Activated naive CD8-positive, alpha-beta T cell (primary cell): Measurements from ENCODE around the gene COG6.

Experiments
- H3K27ac Mint-ChIP-seq: one replicate; pipeline ENCODE4 v1.8.0; 2021; ENCODE audit warnings: mixed read lengths
- H3K27me3 Mint-ChIP-seq: one replicate; pipeline ENCODE4 v1.8.0; 2021; ENCODE audit warnings: mixed read lengths
- H3K36me3 Mint-ChIP-seq: one replicate; pipeline ENCODE4 v1.8.0; 2021; ENCODE audit warnings: mixed read lengths
- H3K4me1 Mint-ChIP-seq: one replicate; pipeline ENCODE4 v1.8.0; 2021; ENCODE audit warnings: low read depth, mixed read lengths
- H3K4me3 Mint-ChIP-seq: one replicate; pipeline ENCODE4 v1.8.0; 2021; ENCODE audit warnings: mild to moderate bottlenecking, mixed read lengths
- H3K9me3 Mint-ChIP-seq: one replicate; pipeline ENCODE4 v1.8.0; 2021; ENCODE audit warnings: low read depth, mixed read lengths

The COG6 gene

GRCh38 chr13:39699274-39699673, 43.8 kb downstream of the COG6 start:
- no peaks in the 10 kb centered on the region for H3K27me3 Mint-ChIP-seq
- no peak overlapping the region for H3K4me3 Mint-ChIP-seq
- peaks cover 19% of the 10 kb centered on the region for H3K4me1 Mint-ChIP-seq
- H3K9me3 Mint-ChIP-seq = no peaks in the 10 kb centered on the region
- H3K36me3 Mint-ChIP-seq = peaks cover 7% of the 10 kb centered on the region
- no peak overlapping the region for H3K27ac Mint-ChIP-seq

GRCh38 chr13:39712626-39713025, 57.2 kb downstream of the COG6 start:
- peaks cover 57% of the 10 kb centered on the region for H3K36me3 Mint-ChIP-seq
- no peak overlapping the region for H3K27ac Mint-ChIP-seq
- no peaks in the 10 kb centered on the region for H3K4me1 Mint-ChIP-seq
- H3K27me3 Mint-ChIP-seq = no peaks in the 10 kb centered on the region
- H3K9me3 Mint-ChIP-seq = peaks cover 13% of the 10 kb centered on the region
- H3K4me3 Mint-ChIP-seq = no peak overlapping the region

GRCh38 chr13:39729156-39729555, 73.7 kb downstream of the COG6 start:
- H3K4me1 Mint-ChIP-seq = no peaks in the 10 kb centered on the region
- no peak overlapping the region for H3K27ac Mint-ChIP-seq
- H3K9me3 Mint-ChIP-seq = no peaks in the 10 kb centered on the region
- H3K27me3 Mint-ChIP-seq = no peaks in the 10 kb centered on the region
- H3K36me3 Mint-ChIP-seq = peaks cover 32% of the 10 kb centered on the region
- H3K4me3 Mint-ChIP-seq = no peak overlapping the region

GRCh38 chr13:39734952-39735351, 79.5 kb downstream of the COG6 start:
- no peaks in the 10 kb centered on the region for H3K27me3 Mint-ChIP-seq
- no peak overlapping the region for H3K27ac Mint-ChIP-seq
- H3K4me3 Mint-ChIP-seq = no peak overlapping the region
- no peaks in the 10 kb centered on the region for H3K4me1 Mint-ChIP-seq
- no peaks in the 10 kb centered on the region for H3K9me3 Mint-ChIP-seq
- H3K36me3 Mint-ChIP-seq = peaks cover 49% of the 10 kb centered on the region

- Mint-ChIP-seq H3K9me3 (no peaks in the 10 kb centered on the region), H3K4me3 (no peak overlapping the region), H3K36me3 (peaks cover 47% of the 10 kb centered on the region)
Observed at GRCh38 chr13:39737047-39737446, 81.6 kb downstream of the COG6 start.

GRCh38 chr13:39740761-39741160, 85.3 kb downstream of the COG6 start:
- Mint-ChIP-seq H3K4me1 (no peaks in the 10 kb centered on the region), H3K36me3 (peaks cover 27% of the 10 kb centered on the region)

More at GRCh38 chr13:39737047-39737446, 81.6 kb downstream of the COG6 start:
- H3K27me3 Mint-ChIP-seq = no peaks in the 10 kb centered on the region
- H3K27ac Mint-ChIP-seq = no peak overlapping the region
- H3K4me1 Mint-ChIP-seq = no peaks in the 10 kb centered on the region

GRCh38 chr13:39748961-39749360, 93.5 kb downstream of the COG6 start:
- peaks cover 2% of the 10 kb centered on the region for H3K9me3 Mint-ChIP-seq
- H3K27ac Mint-ChIP-seq = no peak overlapping the region
- peaks cover 24% of the 10 kb centered on the region for H3K36me3 Mint-ChIP-seq
- no peaks in the 10 kb centered on the region for H3K4me1 Mint-ChIP-seq
- H3K27me3 Mint-ChIP-seq = no peaks in the 10 kb centered on the region
- no peak overlapping the region for H3K4me3 Mint-ChIP-seq

More at GRCh38 chr13:39740761-39741160, 85.3 kb downstream of the COG6 start:
- H3K4me3 Mint-ChIP-seq = no peak overlapping the region
- H3K9me3 Mint-ChIP-seq = no peaks in the 10 kb centered on the region
- no peak overlapping the region for H3K27ac Mint-ChIP-seq
- no peaks in the 10 kb centered on the region for H3K27me3 Mint-ChIP-seq

- Mint-ChIP-seq H3K4me1 (no peaks in the 10 kb centered on the region), H3K4me3 (no peak overlapping the region), H3K27me3 (no peaks in the 10 kb centered on the region), H3K27ac (no peak overlapping the region), H3K9me3 (peaks cover 4% of the 10 kb centered on the region), H3K36me3 (peaks cover 25% of the 10 kb centered on the region)
Observed at GRCh38 chr13:39749528-39749927, 94.1 kb downstream of the COG6 start.

- H3K4me1 Mint-ChIP-seq = no peaks in the 10 kb centered on the region
- peaks cover 9% of the 10 kb centered on the region for H3K9me3 Mint-ChIP-seq
- no peaks in the 10 kb centered on the region for H3K27me3 Mint-ChIP-seq
- H3K4me3 Mint-ChIP-seq = no peak overlapping the region
- no peak overlapping the region for H3K27ac Mint-ChIP-seq
- H3K36me3 Mint-ChIP-seq = peaks cover 34% of the 10 kb centered on the region
Observed at GRCh38 chr13:39751805-39752204, 96.3 kb downstream of the COG6 start.

- no peaks in the 10 kb centered on the region for H3K4me1 Mint-ChIP-seq
- H3K4me3 Mint-ChIP-seq = no peak overlapping the region
- H3K9me3 Mint-ChIP-seq = peaks cover 12% of the 10 kb centered on the region
- H3K27ac Mint-ChIP-seq = no peak overlapping the region
- no peaks in the 10 kb centered on the region for H3K27me3 Mint-ChIP-seq
- peaks cover 8% of the 10 kb centered on the region for H3K36me3 Mint-ChIP-seq
Observed at GRCh38 chr13:39760521-39760920, 105.1 kb downstream of the COG6 start.

GRCh38 chr13:39765801-39766463, 110.5 kb downstream of the COG6 start:
- Mint-ChIP-seq H3K9me3 (peaks cover 3% of the 10 kb centered on the region), H3K4me1 (peaks cover 16% of the 10 kb centered on the region), H3K27ac (no peak overlapping the region), H3K27me3 (no peaks in the 10 kb centered on the region), H3K4me3 (no peak overlapping the region), H3K36me3 (peaks cover 5% of the 10 kb centered on the region)

GRCh38 chr13:39766464-39767158, 111.1 kb downstream of the COG6 start:
- H3K4me1 Mint-ChIP-seq = peaks cover 16% of the 10 kb centered on the region
- H3K4me3 Mint-ChIP-seq = no peak overlapping the region
- H3K9me3 Mint-ChIP-seq = no peaks in the 10 kb centered on the region
- no peak overlapping the region for H3K27ac Mint-ChIP-seq
- peaks cover 3% of the 10 kb centered on the region for H3K36me3 Mint-ChIP-seq
- no peaks in the 10 kb centered on the region for H3K27me3 Mint-ChIP-seq

- H3K27ac Mint-ChIP-seq = no peak overlapping the region
- no peaks in the 10 kb centered on the region for H3K9me3 Mint-ChIP-seq
- H3K4me3 Mint-ChIP-seq = no peak overlapping the region
- peaks cover 4% of the 10 kb centered on the region for H3K36me3 Mint-ChIP-seq
- H3K27me3 Mint-ChIP-seq = no peaks in the 10 kb centered on the region
- H3K4me1 Mint-ChIP-seq = peaks cover 16% of the 10 kb centered on the region
Observed at GRCh38 chr13:39767791-39768517, 112.5 kb downstream of the COG6 start.

- Mint-ChIP-seq H3K36me3 (peaks cover 4% of the 10 kb centered on the region), H3K27me3 (no peaks in the 10 kb centered on the region), H3K4me1 (peaks cover 16% of the 10 kb centered on the region), H3K27ac (no peak overlapping the region), H3K4me3 (no peak overlapping the region), H3K9me3 (no peaks in the 10 kb centered on the region)
Observed at GRCh38 chr13:39768962-39769361, 113.5 kb downstream of the COG6 start.
